ENCODE results near the gene SMCO2.

DNA sequence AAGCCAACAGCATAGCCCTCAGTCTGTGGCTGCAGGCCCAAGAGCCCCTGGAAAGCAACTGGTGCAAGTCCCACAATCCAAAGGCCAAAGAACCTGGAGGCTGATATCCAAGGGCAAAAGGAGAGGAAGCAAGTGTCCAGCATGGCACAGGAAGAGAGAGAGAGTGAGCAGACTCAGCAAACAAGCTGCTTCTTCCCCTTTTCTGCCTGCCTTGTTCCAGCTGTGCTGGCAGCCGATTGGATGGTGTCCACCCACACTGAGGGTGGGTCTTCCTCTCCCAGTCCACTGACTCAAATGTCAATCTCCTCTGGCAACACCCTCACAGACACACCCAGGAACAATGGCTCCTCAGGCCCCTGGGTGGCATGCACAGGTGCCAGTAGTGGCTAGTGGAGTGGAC lies 33.5 kb downstream of the SMCO2 start:
- TF ChIP-seq, protein P1, sequence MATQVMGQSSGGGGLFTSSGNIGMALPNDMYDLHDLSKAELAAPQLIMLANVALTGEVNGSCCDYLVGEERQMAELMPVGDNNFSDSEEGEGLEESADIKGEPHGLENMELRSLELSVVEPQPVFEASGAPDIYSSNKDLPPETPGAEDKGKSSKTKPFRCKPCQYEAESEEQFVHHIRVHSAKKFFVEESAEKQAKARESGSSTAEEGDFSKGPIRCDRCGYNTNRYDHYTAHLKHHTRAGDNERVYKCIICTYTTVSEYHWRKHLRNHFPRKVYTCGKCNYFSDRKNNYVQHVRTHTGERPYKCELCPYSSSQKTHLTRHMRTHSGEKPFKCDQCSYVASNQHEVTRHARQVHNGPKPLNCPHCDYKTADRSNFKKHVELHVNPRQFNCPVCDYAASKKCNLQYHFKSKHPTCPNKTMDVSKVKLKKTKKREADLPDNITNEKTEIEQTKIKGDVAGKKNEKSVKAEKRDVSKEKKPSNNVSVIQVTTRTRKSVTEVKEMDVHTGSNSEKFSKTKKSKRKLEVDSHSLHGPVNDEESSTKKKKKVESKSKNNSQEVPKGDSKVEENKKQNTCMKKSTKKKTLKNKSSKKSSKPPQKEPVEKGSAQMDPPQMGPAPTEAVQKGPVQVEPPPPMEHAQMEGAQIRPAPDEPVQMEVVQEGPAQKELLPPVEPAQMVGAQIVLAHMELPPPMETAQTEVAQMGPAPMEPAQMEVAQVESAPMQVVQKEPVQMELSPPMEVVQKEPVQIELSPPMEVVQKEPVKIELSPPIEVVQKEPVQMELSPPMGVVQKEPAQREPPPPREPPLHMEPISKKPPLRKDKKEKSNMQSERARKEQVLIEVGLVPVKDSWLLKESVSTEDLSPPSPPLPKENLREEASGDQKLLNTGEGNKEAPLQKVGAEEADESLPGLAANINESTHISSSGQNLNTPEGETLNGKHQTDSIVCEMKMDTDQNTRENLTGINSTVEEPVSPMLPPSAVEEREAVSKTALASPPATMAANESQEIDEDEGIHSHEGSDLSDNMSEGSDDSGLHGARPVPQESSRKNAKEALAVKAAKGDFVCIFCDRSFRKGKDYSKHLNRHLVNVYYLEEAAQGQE (IDR thresholded peaks at IDR 0.05; ENCODE audit: low read depth): no peak
- TF ChIP-seq, protein P2, sequence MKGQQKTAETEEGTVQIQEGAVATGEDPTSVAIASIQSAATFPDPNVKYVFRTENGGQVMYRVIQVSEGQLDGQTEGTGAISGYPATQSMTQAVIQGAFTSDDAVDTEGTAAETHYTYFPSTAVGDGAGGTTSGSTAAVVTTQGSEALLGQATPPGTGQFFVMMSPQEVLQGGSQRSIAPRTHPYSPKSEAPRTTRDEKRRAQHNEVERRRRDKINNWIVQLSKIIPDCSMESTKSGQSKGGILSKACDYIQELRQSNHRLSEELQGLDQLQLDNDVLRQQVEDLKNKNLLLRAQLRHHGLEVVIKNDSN (IDR thresholded peaks at IDR 0.05): no peak
- TF ChIP-seq TCF12 (IDR thresholded peaks at IDR 0.05; ENCODE audit: low read depth): no peak
